Uterus (tissue), 4 donors: ENCODE measurements around the gene AQP6. TPM values are rescaled to one million over a fixed set of nuclear protein-coding genes. Genes with fewer than 3 reads are reported as not detected.

Source experiments
- DNase-seq, 2 donors: peaks; one replicate each; pipeline ENCODE4 v3.0.0-alpha.2; 2019 to 2020
- H3K27ac ChIP-seq, 2 donors: fragments of 200-600 bp; sonication (generic); 1 replicate in 1 of 2; 2 replicates in 1 of 2; pipeline ENCODE4 v1.5.1; 2016 to 2018
- H3K27me3 ChIP-seq, 2 donors: fragments of 200-600 bp; sonication (generic); one replicate each; pipeline ENCODE4 v1.5.1; 2018 to 2019; ENCODE audit warnings: control low read depth in 1 of 2
- H3K36me3 ChIP-seq, 2 donors: fragments of 200-600 bp; sonication (generic); one replicate each; pipeline ENCODE4 v1.5.1; 2019; ENCODE audit warnings: control low read depth in 1 of 2
- H3K4me1 ChIP-seq, 2 donors: fragments of 200-600 bp; sonication (generic); one replicate each; pipeline ENCODE4 v1.5.1; 2018 to 2019; ENCODE audit warnings: control low read depth in 1 of 2
- H3K4me3 ChIP-seq, 2 donors: fragments of 200-600 bp; sonication (generic); 1 replicate in 1 of 2; 2 replicates in 1 of 2; pipeline ENCODE4 v1.5.1; 2018 to 2019; ENCODE audit warnings: mild to moderate bottlenecking in 1 of 2
- H3K9me3 ChIP-seq, 2 donors: fragments of 200-600 bp; sonication (generic); one replicate each; pipeline ENCODE4 v1.5.1; 2019; ENCODE audit warnings: control low read depth in 1 of 2
- POLR2A ChIP-seq, 2 donors: fragments of 450-650 bp; IDR thresholded peaks; one replicate each; pipeline ENCODE4 v1.6.1; 2016; ENCODE audit warnings: antibody characterized with exemption in 2 of 2, mild to moderate bottlenecking in 1 of 2, moderate library complexity in 1 of 2
- intact Hi-C: fragments of 100-400 bp; cut with DNase I; formaldehyde crosslinking; loops from one replicate; pipeline ENCODE4 v1.15.1; 2023; ENCODE audit warnings: low total_unique reads
- total RNA-seq, 4 donors: library from RNA; depleted of rRNA in 3 of 4; stranded (reverse); fragments of >200 nt in 3 of 4; gene quantifications; one replicate each; pipeline versions ENCODE4 v1.1.0 to v1.2.4, GENCODE V29; 2014 to 2023
- TF ChIP-seq, protein P1 (sequence below), 4 experiments: fragments of 200-600 bp in 2 of 4; fragments of 450-650 bp in 2 of 4; sonication (generic) in 2 of 4; IDR thresholded peaks; one replicate each; pipeline ENCODE4 v1.5.1; 2016 to 2019; ENCODE audit warnings: antibody characterized with exemption in 4 of 4, mild to moderate bottlenecking in 2 of 4, moderate library complexity in 1 of 4
- donor health status: DM: yes; HTN: yes; CAD: no.

Gene AQP6
- total RNA-seq, 4 donors from 2014 or later, result 0.35 TPM; not detected in 3

- TF ChIP-seq, protein P1, sequence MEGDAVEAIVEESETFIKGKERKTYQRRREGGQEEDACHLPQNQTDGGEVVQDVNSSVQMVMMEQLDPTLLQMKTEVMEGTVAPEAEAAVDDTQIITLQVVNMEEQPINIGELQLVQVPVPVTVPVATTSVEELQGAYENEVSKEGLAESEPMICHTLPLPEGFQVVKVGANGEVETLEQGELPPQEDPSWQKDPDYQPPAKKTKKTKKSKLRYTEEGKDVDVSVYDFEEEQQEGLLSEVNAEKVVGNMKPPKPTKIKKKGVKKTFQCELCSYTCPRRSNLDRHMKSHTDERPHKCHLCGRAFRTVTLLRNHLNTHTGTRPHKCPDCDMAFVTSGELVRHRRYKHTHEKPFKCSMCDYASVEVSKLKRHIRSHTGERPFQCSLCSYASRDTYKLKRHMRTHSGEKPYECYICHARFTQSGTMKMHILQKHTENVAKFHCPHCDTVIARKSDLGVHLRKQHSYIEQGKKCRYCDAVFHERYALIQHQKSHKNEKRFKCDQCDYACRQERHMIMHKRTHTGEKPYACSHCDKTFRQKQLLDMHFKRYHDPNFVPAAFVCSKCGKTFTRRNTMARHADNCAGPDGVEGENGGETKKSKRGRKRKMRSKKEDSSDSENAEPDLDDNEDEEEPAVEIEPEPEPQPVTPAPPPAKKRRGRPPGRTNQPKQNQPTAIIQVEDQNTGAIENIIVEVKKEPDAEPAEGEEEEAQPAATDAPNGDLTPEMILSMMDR (IDR thresholded peaks at IDR 0.05), result no peak
- TF ChIP-seq POLR2A (IDR thresholded peaks at IDR 0.05), result no peak
- H3K4me3 ChIP-seq, result no peak overlapping the region
- intact Hi-C loops, result no loop called here
- H3K9me3 ChIP-seq, result no peaks in the 10 kb centered on the region
- DNase-seq, result peak in 1 of 2 donors; percentile 5
- H3K4me1 ChIP-seq, result no peaks in the 10 kb centered on the region
- H3K27me3 ChIP-seq, result no peaks in the 10 kb centered on the region
- no peak overlapping the region for H3K27ac ChIP-seq
- no peaks in the 10 kb centered on the region for H3K36me3 ChIP-seq
Observed at GRCh38 chr12:49925433-49926204, 47.1 kb upstream of the AQP6 start.

GRCh38 chr12:49928471-49928870, 44.3 kb upstream of the AQP6 start:
- intact Hi-C loops, result no loop called here
- Histone ChIP-seq H3K4me1 (no peaks in the 10 kb centered on the region), H3K27me3 (no peaks in the 10 kb centered on the region), H3K4me3 (no peak overlapping the region), H3K9me3 (no peaks in the 10 kb centered on the region), H3K36me3 (no peaks in the 10 kb centered on the region), H3K27ac (no peak overlapping the region)
- peak in 1 of 2 donors; percentile 5 for DNase-seq
- TF ChIP-seq POLR2A (IDR thresholded peaks at IDR 0.05), result no peak
- TF ChIP-seq, protein P1 (IDR thresholded peaks at IDR 0.05), result no peak

GRCh38 chr12:49929581-49929980, 43.2 kb upstream of the AQP6 start:
- Histone ChIP-seq H3K9me3 (no peaks in the 10 kb centered on the region), H3K36me3 (no peaks in the 10 kb centered on the region), H3K4me1 (no peaks in the 10 kb centered on the region), H3K4me3 (no peak overlapping the region), H3K27ac (no peak overlapping the region), H3K27me3 (no peaks in the 10 kb centered on the region)
- no peak for DNase-seq
- TF ChIP-seq, protein P1 (IDR thresholded peaks at IDR 0.05), result no peak
- no peak for TF ChIP-seq POLR2A (IDR thresholded peaks at IDR 0.05)
- intact Hi-C loops, result no loop called here

GRCh38 chr12:49930515-49931288, 42.0 kb upstream of the AQP6 start:
- Histone ChIP-seq H3K27me3 (no peaks in the 10 kb centered on the region), H3K4me1 (no peaks in the 10 kb centered on the region), H3K4me3 (no peak overlapping the region), H3K9me3 (no peaks in the 10 kb centered on the region), H3K27ac (no peak overlapping the region), H3K36me3 (no peaks in the 10 kb centered on the region)
- DNase-seq, result no peak
- intact Hi-C loops, result no loop called here
- TF ChIP-seq, protein P1 (IDR thresholded peaks at IDR 0.05), result no peak
- no peak for TF ChIP-seq POLR2A (IDR thresholded peaks at IDR 0.05)

GRCh38 chr12:49932023-49932422, 40.7 kb upstream of the AQP6 start:
- Histone ChIP-seq H3K36me3 (no peaks in the 10 kb centered on the region), H3K4me1 (no peaks in the 10 kb centered on the region), H3K4me3 (no peak overlapping the region), H3K27me3 (no peaks in the 10 kb centered on the region), H3K9me3 (no peaks in the 10 kb centered on the region), H3K27ac (no peak overlapping the region)
- intact Hi-C loops, result no loop called here
- no peak for TF ChIP-seq POLR2A (IDR thresholded peaks at IDR 0.05)
- TF ChIP-seq, protein P1 (IDR thresholded peaks at IDR 0.05), result no peak
- no peak for DNase-seq
